Stimulated activated CD4-positive, alpha-beta T cell treated with anti-CD3 and anti-CD28 coated beads, TNF-alpha, amount 100 ng/mL, for 1 hour (primary cell): Measurements from ENCODE around the gene STAP2.
"Not testable (repeated sequence)": the region's sequence is repeated elsewhere in the genome, so short reads cannot be mapped to it uniquely, and the experiment has no call there.

Source experiments
- DNase-seq, 3 donors: peaks; one replicate each; pipeline ENCODE4 v3.0.0-alpha.2; 2020; ENCODE audit warnings: low read depth in 3 of 3, low spot score in 1 of 3

STAP2 gene

DNA sequence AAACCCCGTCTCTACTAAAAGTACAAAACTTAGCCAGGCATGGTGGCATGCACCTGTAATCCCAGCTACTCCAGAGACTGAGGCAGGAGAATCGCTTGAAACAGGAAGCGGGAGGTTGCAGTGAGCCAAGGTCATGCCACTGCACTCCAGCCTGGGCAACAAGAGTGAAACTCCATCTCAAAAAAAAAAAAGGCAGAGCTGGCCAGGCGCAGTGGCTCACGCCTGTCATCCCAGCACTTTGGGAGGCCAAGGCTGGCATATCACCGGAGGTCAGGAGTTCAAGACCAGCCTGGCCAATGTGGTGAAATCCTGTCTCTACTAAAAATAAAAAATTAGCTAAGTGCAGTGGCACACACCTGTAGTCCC lies 64.3 kb downstream of the STAP2 start:
- DNase-seq: not testable (repeated sequence)
